ENCODE results near the gene PCNX1.
"Not testable (repeated sequence)": the region's sequence is repeated elsewhere in the genome, so short reads cannot be mapped to it uniquely, and the experiment has no call there.

PCNX1 gene

DNA sequence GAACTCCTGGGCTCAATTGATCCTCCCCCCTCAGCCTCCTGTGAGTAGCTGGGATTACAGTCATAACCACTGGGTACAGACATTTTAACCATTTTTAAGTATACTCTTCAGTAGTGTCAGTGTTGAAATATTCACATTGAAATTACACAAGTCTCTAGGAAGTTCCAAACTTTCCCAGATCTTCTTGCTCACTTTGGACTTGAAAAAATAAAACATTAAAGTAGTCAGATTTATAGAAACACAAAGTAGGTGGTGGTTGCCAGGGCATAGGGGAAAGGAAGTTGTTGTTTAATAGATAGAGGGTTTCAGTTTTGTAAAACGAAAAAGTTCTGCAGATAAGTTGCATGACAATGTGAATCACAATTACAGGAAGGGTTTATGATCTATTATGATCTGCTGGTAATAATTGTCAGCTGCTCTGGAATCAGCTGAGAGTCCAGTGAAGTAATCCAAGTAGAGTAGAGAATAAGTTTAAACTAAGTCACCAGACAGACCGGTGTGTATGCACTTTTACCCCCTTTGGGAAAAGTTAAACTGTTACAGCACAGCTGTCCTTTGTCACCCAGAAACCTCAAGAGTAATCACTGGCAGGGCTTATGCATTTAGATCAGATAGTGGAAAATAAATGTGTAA is 27.4 kb downstream of the PCNX1 start:
- Histone ChIP-seq H3K4me3 (ENCODE audit: low read depth, low read length) (no peak overlapping the region), H3K4me1 (ENCODE audit: control insufficient read depth, insufficient read depth, low read length) (peaks cover 13% of the 10 kb centered on the region), H3K36me3 (ENCODE audit: control insufficient read depth in 2 of 2, insufficient read depth in 1 of 2, low read length in 2 of 2) (no peaks in the 10 kb centered on the region), H3K27ac (ENCODE audit: extremely low read depth, low read depth, low read length) (no peak overlapping the region), H3K9me3 (ENCODE audit: control insufficient read depth, insufficient read depth, low read depth, low read length) (no peaks in the 10 kb centered on the region)
- ChIA-PET POLR2A (no interaction called here), CTCF (interaction anchor here (0.7 to 1.9 kb wide), 3 partner anchors 27 to 38 kb away, joined by 3 to 6 read pairs (median 3); partner anchors contain the start of gene PCNX1)
- TF ChIP-seq, protein P1, sequence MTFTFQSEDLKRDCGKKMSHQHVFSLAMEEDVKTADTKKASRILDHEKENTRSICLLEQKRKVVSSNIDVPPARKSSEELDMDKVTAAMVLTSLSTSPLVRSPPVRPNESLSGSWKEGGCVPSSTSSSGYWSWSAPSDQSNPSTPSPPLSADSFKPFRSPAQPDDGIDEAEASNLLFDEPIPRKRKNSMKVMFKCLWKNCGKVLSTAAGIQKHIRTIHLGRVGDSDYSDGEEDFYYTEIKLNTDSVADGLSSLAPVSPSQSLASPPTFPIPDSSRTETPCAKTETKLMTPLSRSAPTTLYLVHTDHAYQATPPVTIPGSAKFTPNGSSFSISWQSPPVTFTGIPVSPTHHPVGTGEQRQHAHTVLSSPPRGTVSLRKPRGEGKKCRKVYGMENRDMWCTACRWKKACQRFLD (tag by site-specific recombination; IDR thresholded peaks at IDR 0.05): no peak
- TF ChIP-seq, protein P2, sequence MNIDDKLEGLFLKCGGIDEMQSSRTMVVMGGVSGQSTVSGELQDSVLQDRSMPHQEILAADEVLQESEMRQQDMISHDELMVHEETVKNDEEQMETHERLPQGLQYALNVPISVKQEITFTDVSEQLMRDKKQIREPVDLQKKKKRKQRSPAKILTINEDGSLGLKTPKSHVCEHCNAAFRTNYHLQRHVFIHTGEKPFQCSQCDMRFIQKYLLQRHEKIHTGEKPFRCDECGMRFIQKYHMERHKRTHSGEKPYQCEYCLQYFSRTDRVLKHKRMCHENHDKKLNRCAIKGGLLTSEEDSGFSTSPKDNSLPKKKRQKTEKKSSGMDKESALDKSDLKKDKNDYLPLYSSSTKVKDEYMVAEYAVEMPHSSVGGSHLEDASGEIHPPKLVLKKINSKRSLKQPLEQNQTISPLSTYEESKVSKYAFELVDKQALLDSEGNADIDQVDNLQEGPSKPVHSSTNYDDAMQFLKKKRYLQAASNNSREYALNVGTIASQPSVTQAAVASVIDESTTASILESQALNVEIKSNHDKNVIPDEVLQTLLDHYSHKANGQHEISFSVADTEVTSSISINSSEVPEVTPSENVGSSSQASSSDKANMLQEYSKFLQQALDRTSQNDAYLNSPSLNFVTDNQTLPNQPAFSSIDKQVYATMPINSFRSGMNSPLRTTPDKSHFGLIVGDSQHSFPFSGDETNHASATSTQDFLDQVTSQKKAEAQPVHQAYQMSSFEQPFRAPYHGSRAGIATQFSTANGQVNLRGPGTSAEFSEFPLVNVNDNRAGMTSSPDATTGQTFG (tag by site-specific recombination; IDR thresholded peaks at IDR 0.05; ENCODE audit: borderline replicate concordance): no peak
- TF ChIP-seq KLF8 (tag by site-specific recombination; IDR thresholded peaks at IDR 0.05): no peak
- no peak for TF ChIP-seq ZBTB48 (tag by site-specific recombination; IDR thresholded peaks at IDR 0.05)
- no peak for TF ChIP-seq KLF7 (tag by site-specific recombination; IDR thresholded peaks at IDR 0.05; ENCODE audit: borderline replicate concordance)
- TF ChIP-seq, protein P3, sequence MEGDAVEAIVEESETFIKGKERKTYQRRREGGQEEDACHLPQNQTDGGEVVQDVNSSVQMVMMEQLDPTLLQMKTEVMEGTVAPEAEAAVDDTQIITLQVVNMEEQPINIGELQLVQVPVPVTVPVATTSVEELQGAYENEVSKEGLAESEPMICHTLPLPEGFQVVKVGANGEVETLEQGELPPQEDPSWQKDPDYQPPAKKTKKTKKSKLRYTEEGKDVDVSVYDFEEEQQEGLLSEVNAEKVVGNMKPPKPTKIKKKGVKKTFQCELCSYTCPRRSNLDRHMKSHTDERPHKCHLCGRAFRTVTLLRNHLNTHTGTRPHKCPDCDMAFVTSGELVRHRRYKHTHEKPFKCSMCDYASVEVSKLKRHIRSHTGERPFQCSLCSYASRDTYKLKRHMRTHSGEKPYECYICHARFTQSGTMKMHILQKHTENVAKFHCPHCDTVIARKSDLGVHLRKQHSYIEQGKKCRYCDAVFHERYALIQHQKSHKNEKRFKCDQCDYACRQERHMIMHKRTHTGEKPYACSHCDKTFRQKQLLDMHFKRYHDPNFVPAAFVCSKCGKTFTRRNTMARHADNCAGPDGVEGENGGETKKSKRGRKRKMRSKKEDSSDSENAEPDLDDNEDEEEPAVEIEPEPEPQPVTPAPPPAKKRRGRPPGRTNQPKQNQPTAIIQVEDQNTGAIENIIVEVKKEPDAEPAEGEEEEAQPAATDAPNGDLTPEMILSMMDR (tag by site-specific recombination; IDR thresholded peaks at IDR 0.05): no peak

DNA sequence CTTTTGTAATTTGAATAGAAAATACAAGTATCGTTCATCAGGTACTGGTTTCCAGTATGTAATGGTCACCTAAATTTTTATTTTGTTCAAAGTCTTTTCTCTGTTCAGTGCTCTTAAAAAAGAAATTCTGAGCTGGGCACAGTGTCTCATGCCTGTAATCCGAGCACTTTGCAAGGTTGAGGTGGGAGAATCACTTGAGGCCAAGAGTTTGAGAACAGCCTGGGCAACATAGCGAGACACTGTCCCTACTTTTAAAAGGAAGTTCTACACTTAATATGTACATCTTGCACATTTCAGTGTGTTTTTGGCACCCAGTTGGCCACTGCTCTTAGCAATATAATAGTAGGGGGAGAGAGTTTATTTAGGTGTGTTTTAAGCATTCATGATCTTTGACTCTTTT is 27.9 kb downstream of the PCNX1 start:
- Histone ChIP-seq H3K9me3 (ENCODE audit: control insufficient read depth, insufficient read depth, low read depth, low read length) (no peaks in the 10 kb centered on the region), H3K27ac (ENCODE audit: extremely low read depth, low read depth, low read length) (no peak overlapping the region), H3K36me3 (ENCODE audit: control insufficient read depth in 2 of 2, insufficient read depth in 1 of 2, low read length in 2 of 2) (no peaks in the 10 kb centered on the region), H3K4me3 (ENCODE audit: low read depth, low read length) (no peak overlapping the region), H3K4me1 (ENCODE audit: control insufficient read depth, insufficient read depth, low read length) (peaks cover 13% of the 10 kb centered on the region)
- ChIA-PET CTCF (no interaction called here), POLR2A (no interaction called here)
- no peak for TF ChIP-seq SP7 (tag by site-specific recombination; IDR thresholded peaks at IDR 0.05)
- TF ChIP-seq ZBTB48 (tag by site-specific recombination; IDR thresholded peaks at IDR 0.05): no peak
- TF ChIP-seq REPIN1 (tag by site-specific recombination; IDR thresholded peaks at IDR 0.05; ENCODE audit: low read depth): no peak
- TF ChIP-seq, protein P4, sequence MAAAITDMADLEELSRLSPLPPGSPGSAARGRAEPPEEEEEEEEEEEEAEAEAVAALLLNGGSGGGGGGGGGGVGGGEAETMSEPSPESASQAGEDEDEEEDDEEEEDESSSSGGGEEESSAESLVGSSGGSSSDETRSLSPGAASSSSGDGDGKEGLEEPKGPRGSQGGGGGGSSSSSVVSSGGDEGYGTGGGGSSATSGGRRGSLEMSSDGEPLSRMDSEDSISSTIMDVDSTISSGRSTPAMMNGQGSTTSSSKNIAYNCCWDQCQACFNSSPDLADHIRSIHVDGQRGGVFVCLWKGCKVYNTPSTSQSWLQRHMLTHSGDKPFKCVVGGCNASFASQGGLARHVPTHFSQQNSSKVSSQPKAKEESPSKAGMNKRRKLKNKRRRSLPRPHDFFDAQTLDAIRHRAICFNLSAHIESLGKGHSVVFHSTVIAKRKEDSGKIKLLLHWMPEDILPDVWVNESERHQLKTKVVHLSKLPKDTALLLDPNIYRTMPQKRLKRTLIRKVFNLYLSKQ (tag by site-specific recombination; IDR thresholded peaks at IDR 0.05; ENCODE audit: borderline replicate concordance): no peak
- TF ChIP-seq KLF8 (tag by site-specific recombination; IDR thresholded peaks at IDR 0.05): no peak
- TF ChIP-seq, protein P5, sequence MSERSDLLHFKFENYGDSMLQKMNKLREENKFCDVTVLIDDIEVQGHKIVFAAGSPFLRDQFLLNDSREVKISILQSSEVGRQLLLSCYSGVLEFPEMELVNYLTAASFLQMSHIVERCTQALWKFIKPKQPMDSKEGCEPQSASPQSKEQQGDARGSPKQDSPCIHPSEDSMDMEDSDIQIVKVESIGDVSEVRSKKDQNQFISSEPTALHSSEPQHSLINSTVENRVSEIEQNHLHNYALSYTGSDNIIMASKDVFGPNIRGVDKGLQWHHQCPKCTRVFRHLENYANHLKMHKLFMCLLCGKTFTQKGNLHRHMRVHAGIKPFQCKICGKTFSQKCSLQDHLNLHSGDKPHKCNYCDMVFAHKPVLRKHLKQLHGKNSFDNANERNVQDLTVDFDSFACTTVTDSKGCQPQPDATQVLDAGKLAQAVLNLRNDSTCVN (tag by site-specific recombination; optimal IDR thresholded peaks at IDR 0.05): no peak
- no peak for TF ChIP-seq ZIC2 (tag by site-specific recombination; IDR thresholded peaks at IDR 0.05)

DNA sequence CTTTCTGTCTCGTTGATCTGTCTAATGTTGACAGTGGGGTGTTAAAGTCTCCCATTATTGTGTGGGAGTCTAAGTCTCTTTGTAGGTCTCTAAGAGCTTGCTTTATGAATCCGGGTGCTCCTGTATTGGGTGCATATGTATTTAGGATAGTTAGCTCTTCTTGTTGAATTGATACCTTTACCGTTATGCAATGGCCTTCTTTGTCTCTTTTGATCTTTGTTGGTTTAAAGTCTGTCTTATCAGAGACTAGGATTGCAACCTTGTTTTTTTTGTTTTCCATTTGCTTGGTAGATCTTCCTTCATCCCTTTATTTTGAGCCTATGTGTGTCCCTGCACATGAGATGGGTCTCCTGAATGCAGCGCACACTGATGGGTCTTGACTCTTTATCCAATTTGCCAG is 32.4 kb downstream of the PCNX1 start:
- CTCF ChIA-PET; POLR2A ChIA-PET; H3K4me3 ChIP-seq (ENCODE audit: low read depth, low read length); H3K27ac ChIP-seq (ENCODE audit: extremely low read depth, low read depth, low read length); H3K36me3 ChIP-seq (ENCODE audit: control insufficient read depth in 2 of 2, insufficient read depth in 1 of 2, low read length in 2 of 2); H3K9me3 ChIP-seq (ENCODE audit: control insufficient read depth, insufficient read depth, low read depth, low read length); H3K4me1 ChIP-seq (ENCODE audit: control insufficient read depth, insufficient read depth, low read length): not testable (repeated sequence)

DNA sequence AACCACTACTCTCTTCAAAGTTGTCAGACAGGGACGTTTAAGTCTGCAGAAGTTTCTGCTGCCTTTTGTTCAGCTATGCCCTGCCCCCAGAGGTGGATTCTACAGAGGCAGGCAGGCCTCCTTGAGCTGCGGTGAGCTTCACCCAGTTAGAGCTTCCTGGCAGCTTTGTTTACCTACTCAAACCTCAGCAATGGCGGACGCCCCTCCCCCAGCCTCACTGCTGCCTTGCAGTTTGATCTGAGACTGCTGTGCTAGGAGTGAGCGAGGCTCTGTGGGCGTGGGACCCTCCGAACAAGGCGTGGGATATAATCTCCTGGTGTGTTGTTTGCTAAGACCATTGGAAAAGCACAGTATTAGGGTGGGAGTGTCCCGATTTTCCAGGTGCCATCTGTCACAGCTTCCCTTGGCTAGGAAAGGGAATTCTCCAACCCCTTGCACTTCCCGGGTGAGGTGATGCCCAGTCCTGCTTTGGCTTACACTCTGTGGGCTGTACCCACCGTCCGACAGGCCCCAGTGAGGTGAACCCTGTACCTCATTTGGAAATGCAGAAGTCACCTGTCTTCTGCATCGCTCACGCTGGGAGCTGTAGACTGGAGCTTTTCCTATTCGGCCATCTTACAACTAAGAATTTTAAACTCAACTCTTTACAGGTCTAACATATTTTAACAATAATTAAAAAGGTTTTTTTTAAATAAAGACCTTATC is 34.5 kb downstream of the PCNX1 start:
- H3K36me3 ChIP-seq (ENCODE audit: control insufficient read depth in 2 of 2, insufficient read depth in 1 of 2, low read length in 2 of 2); CTCF ChIA-PET; H3K9me3 ChIP-seq (ENCODE audit: control insufficient read depth, insufficient read depth, low read depth, low read length); H3K4me3 ChIP-seq (ENCODE audit: low read depth, low read length); H3K27ac ChIP-seq (ENCODE audit: extremely low read depth, low read depth, low read length); POLR2A ChIA-PET: not testable (repeated sequence)
- H3K4me1 ChIP-seq (ENCODE audit: control insufficient read depth, insufficient read depth, low read length): peaks cover 10% of the 10 kb centered on the region; the same call in 1 of the 2 replicates

All from HEK293 (cell line).